ENCODE measurements around the gene CDKL1. TPM values are rescaled to one million over a fixed set of nuclear protein-coding genes. Genes with fewer than 3 reads are reported as not detected.
A peak's percentile ranks its signal among the peaks of the same experiment; 100 is the strongest.

The CDKL1 gene
- total and polyA plus RNA-seq, 2 of the 13 experiments (the other 11 are each of a cell fraction or from before 2014, with no cell fraction given) = 4.4 to 5.1 TPM

GRCh38 chr14:50311972-50312733 lies 84.5 kb downstream of the CDKL1 start, which contains the start of the genes DMAC2L and L2HGDH (continued):
- no peak for TF ChIP-seq POLR2AphosphoS2 (IDR thresholded peaks at IDR 0.05; ENCODE audit: low read depth, low read length)
- peak; percentile 96; the same call in 1 of the 2 replicates for TF ChIP-seq ZNF274 (CRISPR knock-in tag; IDR thresholded peaks at IDR 0.05)
- TF ChIP-seq ZNF850 (CRISPR knock-in tag; conservative IDR thresholded peaks at IDR 0.05) = no peak
- TF ChIP-seq ZNF407 (CRISPR knock-in tag; IDR thresholded peaks at IDR 0.05; ENCODE audit: not compliant biosample characterization) = peak; percentile 52
- peak; percentile 90 for TF ChIP-seq ZNF543 (CRISPR knock-in tag; IDR thresholded peaks at IDR 0.05)
- TF ChIP-seq NAIF1 (CRISPR knock-in tag; IDR thresholded peaks at IDR 0.05; ENCODE audit: borderline replicate concordance) = peak; percentile 89
- TF ChIP-seq ZNF501 (CRISPR knock-in tag; IDR thresholded peaks at IDR 0.05) = peak; percentile 65; the same call in 1 of the 2 replicates
- TF ChIP-seq ERF (CRISPR knock-in tag; IDR thresholded peaks at IDR 0.05) = peak; percentile 51; the same call in 1 of the 2 replicates
- TF ChIP-seq SMAD3 (CRISPR knock-in tag; IDR thresholded peaks at IDR 0.05) = no peak; the same call in 1 of the 2 replicates
- TF ChIP-seq SCMH1 (CRISPR knock-in tag; IDR thresholded peaks at IDR 0.05; ENCODE audit: borderline replicate concordance) = no peak
- peak; percentile 72; the same call in 1 of the 2 replicates for TF ChIP-seq ZNF160 (CRISPR knock-in tag; IDR thresholded peaks at IDR 0.05)
- TF ChIP-seq ZNF709 (CRISPR knock-in tag; IDR thresholded peaks at IDR 0.05) = peak; percentile 76; the same call in 1 of the 2 replicates
- TF ChIP-seq AHR (CRISPR knock-in tag; IDR thresholded peaks at IDR 0.05) = peak; percentile 86; the same call in 1 of the 2 replicates
- peak; percentile 61; the same call in 1 of the 2 replicates for TF ChIP-seq ZZZ3 (CRISPR knock-in tag; IDR thresholded peaks at IDR 0.05; ENCODE audit: borderline replicate concordance)
- 0 out of 2 replicates have a peak, but pooled peaks have one; percentile 71 for TF ChIP-seq CREB3 (CRISPR knock-in tag; IDR thresholded peaks at IDR 0.05)
- no peak for TF ChIP-seq EHMT2 (IDR thresholded peaks at IDR 0.05; ENCODE audit: borderline replicate concordance, low read depth, low read length)
- TF ChIP-seq USF2 (IDR thresholded peaks at IDR 0.05; ENCODE audit: low read depth, low read length) = peak; percentile 63
- TF ChIP-seq USF2 (CRISPR knock-in tag; IDR thresholded peaks at IDR 0.05; ENCODE audit: borderline replicate concordance) = peak; percentile 86; the same call in 1 of the 2 replicates
